ENCODE data around the gene IFT74.

GRCh38 chr9:27054125-27054524, 97.9 kb downstream of the IFT74 start:
- TF ChIP-seq, protein P1, sequence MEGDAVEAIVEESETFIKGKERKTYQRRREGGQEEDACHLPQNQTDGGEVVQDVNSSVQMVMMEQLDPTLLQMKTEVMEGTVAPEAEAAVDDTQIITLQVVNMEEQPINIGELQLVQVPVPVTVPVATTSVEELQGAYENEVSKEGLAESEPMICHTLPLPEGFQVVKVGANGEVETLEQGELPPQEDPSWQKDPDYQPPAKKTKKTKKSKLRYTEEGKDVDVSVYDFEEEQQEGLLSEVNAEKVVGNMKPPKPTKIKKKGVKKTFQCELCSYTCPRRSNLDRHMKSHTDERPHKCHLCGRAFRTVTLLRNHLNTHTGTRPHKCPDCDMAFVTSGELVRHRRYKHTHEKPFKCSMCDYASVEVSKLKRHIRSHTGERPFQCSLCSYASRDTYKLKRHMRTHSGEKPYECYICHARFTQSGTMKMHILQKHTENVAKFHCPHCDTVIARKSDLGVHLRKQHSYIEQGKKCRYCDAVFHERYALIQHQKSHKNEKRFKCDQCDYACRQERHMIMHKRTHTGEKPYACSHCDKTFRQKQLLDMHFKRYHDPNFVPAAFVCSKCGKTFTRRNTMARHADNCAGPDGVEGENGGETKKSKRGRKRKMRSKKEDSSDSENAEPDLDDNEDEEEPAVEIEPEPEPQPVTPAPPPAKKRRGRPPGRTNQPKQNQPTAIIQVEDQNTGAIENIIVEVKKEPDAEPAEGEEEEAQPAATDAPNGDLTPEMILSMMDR (IDR thresholded peaks at IDR 0.05; ENCODE audit: insufficient read depth, low read length): no peak
- TF ChIP-seq POLR2AphosphoS5 (IDR thresholded peaks at IDR 0.05; ENCODE audit: low read depth) (no peak), GABPA (IDR thresholded peaks at IDR 0.05; ENCODE audit: low read depth) (no peak), SPI1 (IDR thresholded peaks at IDR 0.05; ENCODE audit: borderline replicate concordance, low read depth) (no peak)
- TF ChIP-seq, protein P2, sequence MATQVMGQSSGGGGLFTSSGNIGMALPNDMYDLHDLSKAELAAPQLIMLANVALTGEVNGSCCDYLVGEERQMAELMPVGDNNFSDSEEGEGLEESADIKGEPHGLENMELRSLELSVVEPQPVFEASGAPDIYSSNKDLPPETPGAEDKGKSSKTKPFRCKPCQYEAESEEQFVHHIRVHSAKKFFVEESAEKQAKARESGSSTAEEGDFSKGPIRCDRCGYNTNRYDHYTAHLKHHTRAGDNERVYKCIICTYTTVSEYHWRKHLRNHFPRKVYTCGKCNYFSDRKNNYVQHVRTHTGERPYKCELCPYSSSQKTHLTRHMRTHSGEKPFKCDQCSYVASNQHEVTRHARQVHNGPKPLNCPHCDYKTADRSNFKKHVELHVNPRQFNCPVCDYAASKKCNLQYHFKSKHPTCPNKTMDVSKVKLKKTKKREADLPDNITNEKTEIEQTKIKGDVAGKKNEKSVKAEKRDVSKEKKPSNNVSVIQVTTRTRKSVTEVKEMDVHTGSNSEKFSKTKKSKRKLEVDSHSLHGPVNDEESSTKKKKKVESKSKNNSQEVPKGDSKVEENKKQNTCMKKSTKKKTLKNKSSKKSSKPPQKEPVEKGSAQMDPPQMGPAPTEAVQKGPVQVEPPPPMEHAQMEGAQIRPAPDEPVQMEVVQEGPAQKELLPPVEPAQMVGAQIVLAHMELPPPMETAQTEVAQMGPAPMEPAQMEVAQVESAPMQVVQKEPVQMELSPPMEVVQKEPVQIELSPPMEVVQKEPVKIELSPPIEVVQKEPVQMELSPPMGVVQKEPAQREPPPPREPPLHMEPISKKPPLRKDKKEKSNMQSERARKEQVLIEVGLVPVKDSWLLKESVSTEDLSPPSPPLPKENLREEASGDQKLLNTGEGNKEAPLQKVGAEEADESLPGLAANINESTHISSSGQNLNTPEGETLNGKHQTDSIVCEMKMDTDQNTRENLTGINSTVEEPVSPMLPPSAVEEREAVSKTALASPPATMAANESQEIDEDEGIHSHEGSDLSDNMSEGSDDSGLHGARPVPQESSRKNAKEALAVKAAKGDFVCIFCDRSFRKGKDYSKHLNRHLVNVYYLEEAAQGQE (IDR thresholded peaks at IDR 0.05; ENCODE audit: insufficient replicate concordance, low read depth): no peak

Measured in HL-60 (cell line).